Ovary (tissue), 10 donors: ENCODE results near the gene DPAGT1. TPM values are rescaled to one million over a fixed set of nuclear protein-coding genes. Genes with fewer than 3 reads are reported as not detected.

ENCODE experiments used
- DNase-seq, 5 donors: peaks; one replicate each; pipeline ENCODE4 v3.0.0-alpha.2; 2019 to 2020
- H3K27ac ChIP-seq, 2 donors: fragments of 200-600 bp; one replicate each; pipeline versions ENCODE4 v1.5.1 to v1.8.0; 2019 to 2022
- H3K27me3 ChIP-seq: fragments of 200-600 bp; one replicate; pipeline ENCODE4 v1.8.0; 2022
- H3K36me3 ChIP-seq: fragments of 200-600 bp; sonication (generic); one replicate; pipeline ENCODE4 v1.5.1; 2019
- H3K4me1 ChIP-seq: one replicate; pipeline ENCODE4 v1.8.1; 2013; ENCODE audit warnings: mild to moderate bottlenecking, moderate library complexity; ENCODE audit not compliant: insufficient read depth
- H3K4me3 ChIP-seq: fragments of 200-600 bp; sonication (generic); one replicate; pipeline ENCODE4 v1.5.1; 2017
- H3K9me3 ChIP-seq, 2 donors: fragments of 200-600 bp in 1 of 2; sonication (generic) in 1 of 2; one replicate each; pipeline versions ENCODE4 v1.5.1 to v1.8.1; 2013 to 2019; ENCODE audit warnings: mild to moderate bottlenecking in 1 of 2, moderate library complexity in 1 of 2
- EP300 ChIP-seq: sonication (generic); formaldehyde crosslinking; IDR thresholded peaks from one replicate; pipeline ENCODE4 v1.6.1; 2017; ENCODE audit warnings: antibody characterized with exemption
- POLR2A ChIP-seq: fragments of 450-650 bp; IDR thresholded peaks from one replicate; pipeline ENCODE4 v1.6.1; 2017; ENCODE audit warnings: antibody characterized with exemption, mild to moderate bottlenecking, moderate library complexity
- WGBS, 3 donors: extraction: QIAGEN DNeasy Blood & Tissue Kit in 1 of 3; methylation state at CpG; one replicate each; pipeline versions ENCODE4 v1.1.5 to v1.1.7; 2013 to 2017; 5-methylcytosine and 5-hydroxymethylcytosine counted together
- intact Hi-C, 4 donors: fragments of 100-400 bp; cut with DNase I; formaldehyde crosslinking; loops; one replicate each; pipeline versions ENCODE4 v1.11.0 to v1.15.1; 2022 to 2023
- long read RNA-seq, 3 donors: library from polyadenylated mRNA in 2 of 3; unstranded in 2 of 3; transcript quantifications; one replicate each; pipeline ENCODE4 v2.0.0 and lab custom pipeline, GENCODE V29; 2021 to 2026
- polyA plus RNA-seq, 2 donors: library from polyadenylated mRNA; stranded (reverse); fragments of 200-250 nt in 1 of 2; fragments of 350-450 nt in 1 of 2; fragmentation: Illumina TruSeq in 1 of 2; extraction: RNeasy Lipid Tissue Mini Kit (QIAGEN cat#74804) in 1 of 2; gene quantifications; one replicate each; pipeline ENCODE4 v1.2.3, GENCODE V29; 2013 to 2014
- total RNA-seq, 7 donors: library from RNA; depleted of rRNA in 2 of 7; stranded (reverse); fragments of >200 nt in 2 of 7; fragmentation: NEBNext Ultra II Directional in 3 of 7; extraction: Animal tissue kit (Norgen Biotek cat#: 25700) in 3 of 7; gene quantifications; one replicate each; pipeline versions ENCODE4 v1.1.0 to v1.2.4, GENCODE V29; 2016 to 2023
- TF ChIP-seq, protein P1 (sequence below), 3 donors: fragments of 450-650 bp in 2 of 3; fragments of 200-600 bp in 1 of 3; IDR thresholded peaks; one replicate each; pipeline versions ENCODE4 v1.5.1 to v1.8.0; 2016 to 2022; ENCODE audit warnings: antibody characterized with exemption in 3 of 3, mild to moderate bottlenecking in 1 of 3
- donor health status: DM: no; HTN: no; CAD: no; lungs with moderate emphysema.
- donor health status: DM: no; HTN: no; CAD: no.
- donor health status: Bipolar disorder and iron deficiency.
- donor health status: DM: yes; HTN: yes; CAD: no.
- donor health status: DM: no; HTN: no; CAD: no.
- donor health status: DM: yes; HTN: yes; CAD: no.

The DPAGT1 gene
- total RNA-seq (10 to 100 TPM; 14.1 to 31.3 (median 24.4) TPM), polyA plus RNA-seq (10 to 100 TPM; 18.3 to 61.4 TPM)
- long read RNA-seq, donor 1, transcript DPAGT1-201 (9 exons, 2,205 nt): major isoform, 33 of 58 reads
- long read RNA-seq, donor 1, partial matches to known transcripts: 13 of 58 reads
- long read RNA-seq, donor 1, other reads (novel, unspliced or antisense): 10 of 58 reads
- long read RNA-seq, donor 2, transcript DPAGT1-201 (9 exons, 2,205 nt): major isoform, 5 of 25 reads
- long read RNA-seq, donor 2, partial matches to known transcripts: 17 of 25 reads
- long read RNA-seq, donor 2, other reads (novel, unspliced or antisense): 0 of 25 reads
- long read RNA-seq, donor 3, transcript DPAGT1-201 (9 exons, 2,205 nt): major isoform, 27 of 46 reads
- long read RNA-seq, donor 3, partial matches to known transcripts: 3 of 46 reads
- long read RNA-seq, donor 3, other reads (novel, unspliced or antisense): 12 of 46 reads

DNA sequence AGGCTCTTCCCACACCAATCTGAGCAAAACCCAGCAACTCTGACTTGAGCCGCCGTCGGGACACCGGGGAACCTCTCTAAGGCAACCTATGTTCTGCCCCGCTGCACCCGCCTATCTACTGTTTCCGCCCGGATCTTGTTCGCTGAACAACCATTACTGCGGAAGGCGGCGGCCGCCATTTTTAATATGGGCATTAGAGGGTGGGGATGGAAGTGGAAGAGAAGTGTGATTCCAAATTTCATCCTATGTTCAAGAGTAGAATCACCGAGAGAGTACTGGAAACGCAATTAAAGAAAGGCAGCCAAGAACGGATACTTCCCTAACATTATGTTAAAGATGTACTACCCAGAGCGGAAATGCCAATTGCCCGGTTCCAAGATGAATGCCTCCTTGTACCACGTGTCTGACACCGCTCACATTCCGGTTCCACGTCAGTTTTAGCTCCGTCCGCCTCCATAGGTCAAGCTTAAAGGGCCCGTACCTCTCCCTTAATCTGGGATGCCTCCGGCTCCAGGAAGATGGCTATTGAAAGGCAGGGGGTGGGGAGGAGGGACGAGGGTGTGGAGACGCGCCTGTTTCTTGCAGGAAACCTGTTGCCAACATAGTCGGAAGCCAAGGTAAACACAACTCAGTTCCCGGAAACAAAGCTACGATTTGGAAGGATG is at the start of gene DPAGT1:
Gene DPAGT1 (minus strand): TSS at position 95 of the 665 bp plus-strand sequence. CDS start 198 bp downstream, outside the sequence.
- 0 to 1% (median 0%) methylated on average over 32 of the region's 32 CpGs for WGBS, 3 donors
- H3K36me3 ChIP-seq: no peaks in the 10 kb centered on the region
- H3K4me3 ChIP-seq: peak within 1 kb of the TSS; percentile 82
- H3K27ac ChIP-seq: peak within 1 kb of the TSS; percentile 76 to 89
- no peaks in the 10 kb centered on the region for H3K27me3 ChIP-seq
- no peaks in the 10 kb centered on the region for H3K9me3 ChIP-seq
- DNase-seq: peak; percentile 87 to 93 (median 88)
- peak; percentile 62 for TF ChIP-seq EP300
- TF ChIP-seq POLR2A: no peak
- TF ChIP-seq, protein P1, sequence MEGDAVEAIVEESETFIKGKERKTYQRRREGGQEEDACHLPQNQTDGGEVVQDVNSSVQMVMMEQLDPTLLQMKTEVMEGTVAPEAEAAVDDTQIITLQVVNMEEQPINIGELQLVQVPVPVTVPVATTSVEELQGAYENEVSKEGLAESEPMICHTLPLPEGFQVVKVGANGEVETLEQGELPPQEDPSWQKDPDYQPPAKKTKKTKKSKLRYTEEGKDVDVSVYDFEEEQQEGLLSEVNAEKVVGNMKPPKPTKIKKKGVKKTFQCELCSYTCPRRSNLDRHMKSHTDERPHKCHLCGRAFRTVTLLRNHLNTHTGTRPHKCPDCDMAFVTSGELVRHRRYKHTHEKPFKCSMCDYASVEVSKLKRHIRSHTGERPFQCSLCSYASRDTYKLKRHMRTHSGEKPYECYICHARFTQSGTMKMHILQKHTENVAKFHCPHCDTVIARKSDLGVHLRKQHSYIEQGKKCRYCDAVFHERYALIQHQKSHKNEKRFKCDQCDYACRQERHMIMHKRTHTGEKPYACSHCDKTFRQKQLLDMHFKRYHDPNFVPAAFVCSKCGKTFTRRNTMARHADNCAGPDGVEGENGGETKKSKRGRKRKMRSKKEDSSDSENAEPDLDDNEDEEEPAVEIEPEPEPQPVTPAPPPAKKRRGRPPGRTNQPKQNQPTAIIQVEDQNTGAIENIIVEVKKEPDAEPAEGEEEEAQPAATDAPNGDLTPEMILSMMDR (IDR thresholded peaks at IDR 0.05): no peak
- intact Hi-C loops: loop anchor here in 1 of 4 donors (10.0 kb wide), 1 partner anchor 93 kb away; no protein-coding TSS in a partner anchor
- H3K4me1 ChIP-seq: peaks cover 14% of the 10 kb centered on the region

DNA sequence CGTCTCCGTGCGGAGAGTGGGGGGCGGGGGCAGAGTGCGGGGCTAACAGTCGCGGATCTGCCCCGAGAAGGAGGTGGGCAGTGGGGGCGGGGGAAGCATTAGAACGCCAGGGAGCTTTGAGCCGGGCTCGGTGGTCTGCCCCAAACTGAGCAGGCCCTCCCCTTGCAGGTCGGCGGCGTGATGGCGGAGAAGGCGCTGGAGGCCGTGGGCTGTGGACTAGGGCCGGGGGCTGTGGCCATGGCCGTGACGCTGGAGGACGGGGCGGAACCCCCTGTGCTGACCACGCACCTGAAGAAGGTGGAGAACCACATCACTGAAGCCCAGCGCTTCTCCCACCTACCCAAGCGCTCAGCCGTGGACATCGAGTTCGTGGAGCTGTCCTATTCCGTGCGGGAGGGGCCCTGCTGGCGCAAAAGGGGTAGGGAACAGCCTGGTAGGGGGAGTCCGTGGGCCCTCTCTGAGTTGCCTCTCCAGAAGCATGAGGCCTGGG is 48.2 kb upstream of the DPAGT1 start:
- Histone ChIP-seq H3K27me3 (no peaks in the 10 kb centered on the region), H3K27ac (no peak overlapping the region), H3K9me3 (no peaks in the 10 kb centered on the region), H3K4me1 (peaks cover 6% of the 10 kb centered on the region), H3K36me3 (no peaks in the 10 kb centered on the region), H3K4me3 (peak overlapping the region; percentile 40)
- intact Hi-C loops: no loop called here
- WGBS, 3 donors: 31 to 47% (median 47%) methylated on average over 26 to 33 of the region's 33 CpGs
- DNase-seq: no peak
- TF ChIP-seq EP300 (no peak), POLR2A (no peak)
- TF ChIP-seq, protein P1 (IDR thresholded peaks at IDR 0.05): no peak

DNA sequence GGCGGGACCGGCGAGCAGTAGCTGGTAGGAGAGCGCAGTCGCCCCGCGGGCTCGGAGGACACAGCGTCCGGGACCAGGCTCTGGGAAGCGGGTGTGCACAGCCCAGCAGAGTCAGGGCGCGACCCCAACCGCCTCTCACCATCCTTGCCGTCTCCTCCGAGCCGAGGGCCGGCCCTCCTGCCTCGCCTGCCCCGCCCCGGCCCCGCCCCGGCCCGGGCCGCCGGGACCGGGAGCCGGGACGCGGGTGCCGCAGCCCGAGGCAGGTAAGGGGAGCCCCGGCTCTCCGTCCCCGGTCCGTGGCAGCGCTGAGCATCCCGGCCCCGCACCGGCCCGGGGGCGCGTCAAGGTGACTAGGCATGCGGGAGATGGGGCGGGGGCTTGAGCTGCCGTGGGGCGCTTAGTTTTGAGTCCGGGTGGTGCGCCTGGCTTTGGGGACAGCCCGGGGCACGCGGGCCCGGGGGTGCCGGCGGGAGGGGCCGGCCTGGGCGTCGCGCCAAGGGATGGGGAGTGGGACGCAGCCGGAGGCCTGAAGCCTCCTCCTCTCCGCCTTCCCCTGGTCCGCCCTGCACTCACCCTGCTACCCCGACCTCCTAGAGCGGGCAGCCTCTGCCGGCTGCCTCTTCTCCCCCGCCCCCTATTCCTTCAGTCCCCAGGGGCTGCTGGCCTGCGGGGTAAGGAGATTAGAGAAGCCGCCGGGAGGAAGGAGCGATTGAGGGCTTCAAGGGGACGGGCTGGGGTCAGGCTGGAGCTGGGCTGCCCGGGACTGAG is 47.5 kb upstream of the DPAGT1 start, which contains the start of gene ABCG4:
Gene ABCG4 (plus strand): TSS at position 35 of the 768 bp plus-strand sequence. CDS start 914 bp downstream, outside the sequence.
- 0 to 1% (median 0%) methylated on average over 29 to 73 of the region's 73 CpGs for WGBS, 3 donors
- DNase-seq: peak in 1 of 5 donors; percentile 39

More for the DNA sequence above, 47.5 kb upstream of the DPAGT1 start, which contains the start of gene ABCG4:
- H3K36me3 ChIP-seq: no peaks in the 10 kb centered on the region
- no peak within 1 kb of the TSS for H3K27ac ChIP-seq
- H3K4me3 ChIP-seq: peak within 1 kb of the TSS; percentile 40
- H3K9me3 ChIP-seq: no peaks in the 10 kb centered on the region
- H3K4me1 ChIP-seq: peaks cover 6% of the 10 kb centered on the region
- TF ChIP-seq EP300: no peak
- TF ChIP-seq, protein P1 (IDR thresholded peaks at IDR 0.05): no peak
- TF ChIP-seq POLR2A: no peak
- H3K27me3 ChIP-seq: no peaks in the 10 kb centered on the region
- intact Hi-C loops: no loop called here
